GM18499 (cell line): ENCODE measurements around the gene FAM25A.
"Not testable (repeated sequence)": the region's sequence is repeated elsewhere in the genome, so short reads cannot be mapped to it uniquely, and the experiment has no call there.

Experiments used
- ATAC-seq: cut with Tn5 transposase; IDR thresholded peaks from one replicate; pipeline ENCODE4 v1.9.1; 2021; ENCODE audit warnings: moderate number of reproducible peaks; ENCODE audit not compliant: insufficient read depth, unreplicated experiment

Gene FAM25A

DNA sequence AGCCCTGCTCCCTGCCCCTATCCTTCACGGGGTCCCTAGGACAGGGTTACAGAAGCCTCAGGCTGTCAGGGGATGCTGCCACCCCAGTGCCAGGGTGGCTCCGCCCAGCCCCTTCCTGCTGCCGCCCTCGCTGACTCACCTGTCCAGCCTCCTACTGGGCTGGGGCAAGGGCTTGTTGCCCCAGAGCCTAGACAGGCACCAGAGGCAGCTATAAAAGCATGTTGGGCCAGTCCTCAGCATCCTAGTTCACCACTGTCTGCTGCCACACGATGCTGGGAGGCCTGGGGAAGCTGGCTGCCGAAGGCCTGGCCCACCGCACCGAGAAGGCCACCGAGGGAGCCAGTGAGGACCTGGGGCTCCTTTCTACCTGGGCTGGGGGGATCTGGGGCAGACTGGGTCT, at the start of gene FAM25A:
Gene FAM25A, plus strand, starts transcription at position 239 of the 400 bp plus-strand sequence. Its CDS starts 31 bp downstream, at position 270.
- not testable (repeated sequence) for ATAC-seq

DNA sequence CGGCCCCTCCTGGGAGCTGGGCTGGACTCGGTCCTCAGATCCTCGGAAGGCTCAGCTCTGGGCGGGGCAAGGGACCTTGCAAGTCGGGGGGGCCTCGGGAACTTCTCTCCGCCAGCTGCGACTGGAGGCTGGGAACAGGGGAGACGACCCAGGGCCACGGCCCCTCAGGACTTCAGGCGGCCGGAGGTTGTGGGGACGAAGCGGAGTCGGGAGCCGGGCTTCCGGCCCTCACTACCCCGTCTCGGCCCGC, 49.2 kb upstream of the FAM25A start:
- no peak for ATAC-seq

DNA sequence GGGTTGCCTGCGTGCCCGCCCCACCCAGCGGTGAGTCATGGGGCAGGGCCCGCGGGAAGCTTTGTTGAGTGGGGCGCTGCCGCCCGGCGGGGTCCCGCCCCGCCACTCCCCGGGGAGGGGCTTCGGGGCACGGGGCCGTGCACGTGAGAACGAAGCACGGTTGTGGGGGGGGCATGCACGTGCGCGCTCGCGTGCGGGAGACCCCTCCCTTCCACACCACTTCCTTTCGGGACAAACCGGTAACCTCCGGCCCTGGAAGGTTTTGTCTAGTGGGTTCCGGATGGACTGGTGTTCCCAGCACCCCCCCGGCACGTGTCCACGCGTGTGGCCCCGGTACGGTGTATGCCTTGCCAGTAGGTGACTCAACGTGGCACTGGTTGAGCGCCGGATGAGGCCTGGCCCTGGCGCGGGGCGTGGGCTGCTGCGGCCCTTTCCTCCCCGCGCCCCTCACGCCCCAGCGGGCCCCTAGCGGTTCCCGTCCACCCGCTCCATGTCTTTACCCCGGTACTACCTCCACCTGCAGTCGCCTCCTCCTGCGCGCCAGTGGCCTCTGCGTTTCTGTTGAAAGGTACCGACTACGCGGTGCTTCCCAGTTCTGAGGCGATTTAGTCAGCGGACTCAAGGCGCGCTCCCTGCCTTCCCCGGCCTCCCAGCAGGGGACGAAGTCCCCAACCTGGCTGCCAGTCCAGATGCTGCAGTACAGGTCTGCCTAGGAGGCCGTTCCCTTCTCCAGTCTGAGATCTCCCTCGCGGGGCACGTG, 48.7 kb upstream of the FAM25A start:
- ATAC-seq = no peak

DNA sequence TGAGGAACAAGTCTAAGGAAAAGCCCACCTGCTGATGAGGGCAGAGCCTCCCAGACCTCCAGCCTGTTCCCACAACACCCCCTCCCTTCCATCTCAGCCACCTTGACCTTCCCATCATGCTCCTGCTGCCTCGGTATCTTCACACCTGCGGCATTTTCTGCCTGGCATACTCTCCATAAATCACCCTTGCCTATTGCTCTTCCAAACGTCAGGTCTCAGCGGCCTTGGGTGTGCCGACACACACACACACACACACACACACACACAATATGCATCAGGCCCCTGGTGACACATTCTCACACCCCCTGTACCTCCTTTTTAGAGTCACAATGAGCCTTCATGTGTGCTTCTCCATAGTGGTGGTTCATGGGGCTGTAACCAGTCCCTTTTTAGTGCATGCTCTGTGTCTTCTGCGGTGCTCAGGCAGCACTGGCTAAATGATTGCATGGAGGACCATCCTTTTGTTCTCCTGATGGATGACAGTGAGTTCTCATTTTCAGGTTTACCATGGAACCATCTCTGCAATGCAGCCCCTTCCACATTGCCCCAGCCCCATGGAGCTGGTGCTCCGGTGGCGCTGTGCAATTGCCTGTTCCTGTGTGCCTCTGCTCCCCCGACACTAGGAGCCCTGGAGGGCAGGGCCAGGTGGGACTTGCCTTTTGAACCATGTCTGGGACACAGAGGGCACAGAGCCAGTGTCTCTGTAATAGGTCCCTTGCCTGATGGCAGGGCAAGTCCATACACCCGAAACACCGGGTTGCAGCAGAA, 47.3 kb upstream of the FAM25A start:
- ATAC-seq = no peak

DNA sequence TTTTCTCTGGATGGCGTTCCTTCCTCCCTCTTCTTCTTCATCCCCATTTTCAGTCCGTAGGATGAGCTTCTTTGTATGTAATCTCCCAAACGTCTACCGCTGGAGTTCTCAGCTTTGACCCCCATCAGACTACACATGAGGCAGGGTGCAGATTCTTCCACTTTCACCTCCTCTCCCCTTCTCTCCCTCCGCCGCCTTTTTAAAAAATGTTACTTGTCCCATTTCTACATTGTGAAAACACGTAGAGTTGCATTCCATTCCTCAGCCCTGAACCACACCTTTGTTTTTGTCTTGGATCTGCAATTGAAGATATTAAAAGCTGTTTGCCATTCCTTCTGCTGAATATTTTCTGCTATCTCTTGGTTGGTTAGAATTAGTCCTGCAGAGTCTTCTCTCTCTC, 45.6 kb upstream of the FAM25A start:
- no peak for ATAC-seq

DNA sequence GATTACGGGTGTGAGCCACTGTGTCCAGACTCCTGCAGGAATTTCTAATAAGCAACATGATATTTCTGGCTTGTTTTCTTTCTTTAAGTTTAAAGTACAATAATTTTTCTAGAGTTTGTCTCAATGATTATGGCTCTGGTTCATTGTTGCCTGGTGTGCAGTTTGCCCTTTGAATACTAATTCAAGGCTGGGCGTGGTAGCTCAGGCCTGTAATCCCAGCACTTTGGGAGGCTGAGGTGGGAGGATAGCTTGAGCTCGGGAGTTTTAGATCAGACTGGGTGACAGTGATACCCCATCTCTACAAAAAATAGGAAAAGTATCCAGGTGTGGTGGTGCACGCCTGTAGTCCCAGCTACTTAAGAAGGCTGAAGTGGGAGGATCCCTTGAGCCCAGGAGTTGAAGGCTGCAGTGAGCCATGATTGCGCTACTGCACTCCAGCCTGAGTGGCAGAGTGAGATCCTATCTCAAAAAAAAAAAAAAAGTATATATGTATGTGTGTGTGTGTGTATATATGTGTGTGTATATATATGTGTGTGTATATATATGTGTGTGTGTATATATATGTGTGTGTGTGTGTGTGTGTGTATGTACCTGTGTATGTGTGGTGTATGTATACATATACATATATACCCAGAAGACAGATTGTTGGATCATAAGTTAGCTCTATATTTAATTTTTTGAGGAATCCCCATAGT, 43.6 kb upstream of the FAM25A start:
- no peak for ATAC-seq

DNA sequence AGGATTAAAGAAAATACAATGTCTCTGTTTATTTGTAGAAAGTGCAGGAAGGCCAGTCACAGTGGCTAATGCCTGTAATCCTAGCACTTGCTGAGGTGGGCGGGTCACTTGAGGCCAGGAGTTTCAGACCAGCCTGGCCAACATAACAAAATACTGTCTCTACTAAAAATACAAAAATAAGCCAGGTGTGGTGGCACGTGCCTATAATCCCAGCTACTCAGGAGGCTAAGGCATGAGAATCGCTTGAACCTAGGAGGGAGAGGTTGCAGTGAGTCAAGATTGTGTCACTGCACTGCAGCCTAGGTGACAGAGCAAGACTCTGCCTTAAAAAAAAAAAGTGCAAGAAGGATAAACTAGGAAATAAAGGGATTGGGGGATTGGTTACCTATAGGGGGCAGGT, 41.6 kb upstream of the FAM25A start:
- not testable (repeated sequence) for ATAC-seq

DNA sequence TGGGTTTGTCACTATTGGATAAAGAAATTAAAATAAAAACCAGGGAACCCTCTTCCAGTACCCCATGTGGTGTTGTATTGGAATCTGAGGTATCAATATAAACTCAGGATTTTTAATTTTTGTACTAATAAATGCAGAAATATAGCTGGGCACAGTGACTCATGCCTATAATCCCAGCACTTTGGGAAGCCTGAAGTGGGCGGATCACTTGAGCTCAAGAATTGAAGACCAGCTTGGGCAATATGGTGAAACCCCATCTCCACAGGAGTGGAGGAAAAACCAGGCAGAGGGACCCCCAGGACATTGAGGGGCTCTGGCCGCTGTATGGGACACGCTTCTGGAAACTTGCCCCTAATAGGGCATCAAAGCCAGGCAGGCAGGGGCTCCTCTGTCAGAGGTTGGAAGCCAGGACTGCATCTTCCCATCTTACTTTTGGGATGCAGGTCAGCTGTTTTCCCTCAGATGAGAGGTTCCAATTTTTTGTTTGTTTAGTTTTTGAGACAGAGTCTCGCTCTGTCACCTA, 40.7 kb upstream of the FAM25A start:
- ATAC-seq = no peak

DNA sequence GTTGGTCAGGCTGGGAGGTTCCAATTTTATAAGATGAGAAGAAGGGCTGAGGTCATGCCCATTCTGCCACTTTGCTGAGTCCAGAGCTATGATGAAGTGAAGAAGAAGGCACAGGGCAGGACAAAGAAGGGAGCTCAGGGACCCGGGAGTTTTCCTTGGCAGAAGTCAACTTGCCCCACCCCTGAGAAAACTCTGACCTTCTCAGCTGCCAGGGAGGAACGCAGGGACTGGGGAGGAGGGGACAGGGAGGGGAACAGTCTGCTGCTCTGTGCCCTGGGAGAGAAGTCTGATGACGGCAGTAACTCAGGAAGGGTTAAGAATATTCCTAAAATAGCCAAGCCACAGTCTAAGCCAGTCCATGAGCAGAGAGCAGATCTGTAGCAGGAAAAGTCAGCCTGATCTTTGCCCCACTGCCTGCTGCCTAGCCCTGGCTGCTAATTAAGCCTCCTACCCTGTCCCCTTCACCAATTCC, 40.1 kb upstream of the FAM25A start:
- no peak for ATAC-seq

DNA sequence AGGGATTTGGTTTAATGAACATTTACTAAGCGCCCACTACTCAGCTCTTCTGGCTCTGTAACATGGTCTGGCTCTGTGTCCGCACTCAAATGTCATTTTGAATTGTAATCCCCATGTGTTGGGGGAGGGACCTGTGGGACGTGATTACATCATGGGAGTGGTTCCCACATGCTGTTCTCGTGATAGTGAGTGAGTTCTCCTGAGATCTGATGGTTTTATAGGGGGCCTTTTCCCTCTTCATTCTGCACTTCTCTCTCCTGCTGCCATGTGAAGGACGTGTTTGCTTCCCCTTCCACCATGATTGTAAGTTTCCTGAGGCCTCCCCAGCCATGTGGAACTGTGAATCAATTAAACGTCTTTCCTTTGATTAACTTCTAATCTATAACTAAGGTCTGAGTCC, 39.1 kb upstream of the FAM25A start:
- ATAC-seq = not testable (repeated sequence)

DNA sequence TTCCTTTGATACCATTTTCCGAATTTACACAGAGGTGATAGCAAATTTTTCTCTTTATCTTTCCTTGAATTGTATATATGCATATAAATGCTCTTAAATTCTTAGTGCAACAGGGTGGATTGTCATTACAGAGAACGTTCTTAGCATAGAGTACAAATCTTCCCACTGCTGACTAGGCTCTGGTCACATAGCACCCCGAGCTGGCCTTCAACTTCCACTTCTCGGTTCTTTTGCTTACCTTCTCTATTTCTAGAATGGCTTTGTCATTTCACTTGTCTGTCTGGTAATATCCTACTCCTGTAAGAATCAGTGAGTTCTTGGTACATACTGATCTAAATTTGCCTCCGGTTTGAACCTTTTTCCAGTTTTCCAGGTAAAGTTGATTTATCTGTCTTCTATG, 38.4 kb upstream of the FAM25A start:
- ATAC-seq = no peak

DNA sequence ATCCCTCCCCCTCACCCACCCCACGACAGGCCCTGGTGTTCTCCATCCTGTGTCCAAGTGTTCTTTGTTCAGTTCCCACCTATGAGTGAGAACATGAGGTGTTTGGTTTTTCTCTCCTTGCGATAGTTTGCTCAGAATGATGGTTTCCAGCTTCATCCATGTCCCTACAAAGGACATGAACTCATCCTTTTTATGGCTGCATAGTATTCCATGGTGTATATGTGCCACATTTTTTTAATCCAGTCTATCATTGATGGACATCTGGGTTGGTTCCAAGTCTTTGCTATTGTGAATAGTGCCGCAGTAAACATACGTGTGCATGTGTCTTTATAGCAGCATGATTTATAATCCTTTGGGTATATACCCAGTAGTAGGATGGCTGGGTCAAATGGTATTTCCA, 35.6 kb upstream of the FAM25A start:
- ATAC-seq = not testable (repeated sequence)

DNA sequence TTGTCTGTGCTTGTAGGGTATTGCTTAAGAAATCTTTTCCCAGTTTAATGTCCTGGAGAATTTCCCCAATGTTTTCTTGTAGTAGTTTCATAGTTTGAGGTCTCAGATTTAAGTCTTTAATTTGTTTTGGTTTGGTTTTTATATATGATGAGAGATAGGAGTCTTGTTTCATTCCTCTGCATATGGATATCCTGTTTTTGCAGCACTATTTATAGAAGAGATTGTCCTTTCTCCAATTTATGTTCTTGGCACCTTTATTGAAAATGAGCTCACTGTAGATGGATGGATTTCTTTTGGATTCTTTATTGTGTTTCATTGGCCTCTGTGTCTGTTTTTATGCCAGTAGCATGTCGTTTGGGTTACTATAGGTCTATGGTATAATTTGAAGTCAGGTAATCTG, 31.6 kb upstream of the FAM25A start:
- ATAC-seq = no peak

DNA sequence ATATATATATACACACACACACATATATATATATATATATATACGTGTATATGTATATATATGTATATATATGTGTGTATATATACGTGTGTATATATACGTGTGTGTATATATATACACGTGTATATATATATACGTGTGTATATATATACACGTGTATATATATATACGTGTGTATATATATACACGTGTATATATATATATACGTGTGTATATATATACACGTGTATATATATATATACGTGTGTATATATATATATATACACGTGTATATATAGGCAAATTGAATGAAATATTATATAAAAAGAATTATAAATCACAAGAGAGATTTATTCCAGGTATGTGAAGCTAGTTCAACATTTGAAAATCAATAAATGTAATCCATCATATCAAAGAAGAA, 28.7 kb upstream of the FAM25A start:
- ATAC-seq = not testable (repeated sequence)

DNA sequence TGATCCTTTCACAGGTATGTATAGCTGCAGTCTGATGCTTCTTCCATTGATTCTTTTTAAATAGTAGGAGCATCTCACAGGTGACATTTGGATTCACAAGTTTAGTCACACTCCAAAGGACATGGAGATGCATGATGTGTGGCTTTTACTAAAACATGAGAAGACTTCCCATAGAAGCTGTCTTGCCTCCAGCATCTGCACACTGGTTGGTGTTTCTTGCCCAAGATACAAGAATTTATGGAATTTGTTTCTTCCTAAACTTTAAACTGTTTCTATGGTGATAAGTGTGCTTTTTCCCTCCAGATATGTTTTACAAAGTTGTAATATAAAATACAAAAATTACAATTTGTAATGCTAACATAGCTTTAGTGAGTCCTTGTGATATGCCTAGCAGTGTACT, 27.6 kb upstream of the FAM25A start:
- no peak for ATAC-seq

DNA sequence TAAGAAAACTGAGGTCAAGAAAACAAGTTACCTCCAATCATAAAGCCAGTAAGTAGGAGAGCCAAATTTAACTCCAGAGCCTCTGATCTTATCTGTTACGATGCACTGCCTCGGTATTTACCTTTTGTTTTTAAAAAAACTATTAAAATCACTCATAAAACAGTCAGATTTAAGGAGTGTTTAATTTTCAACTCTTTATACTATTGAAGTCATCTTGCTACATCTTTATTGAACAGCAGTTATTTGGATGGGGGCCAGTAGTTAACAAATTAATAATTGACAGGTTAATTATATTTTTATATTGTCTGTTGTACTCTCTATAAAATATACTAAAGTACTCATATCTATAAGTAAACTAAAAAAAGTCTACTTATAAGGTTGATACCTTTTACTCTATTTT, 27.2 kb upstream of the FAM25A start:
- ATAC-seq = no peak

DNA sequence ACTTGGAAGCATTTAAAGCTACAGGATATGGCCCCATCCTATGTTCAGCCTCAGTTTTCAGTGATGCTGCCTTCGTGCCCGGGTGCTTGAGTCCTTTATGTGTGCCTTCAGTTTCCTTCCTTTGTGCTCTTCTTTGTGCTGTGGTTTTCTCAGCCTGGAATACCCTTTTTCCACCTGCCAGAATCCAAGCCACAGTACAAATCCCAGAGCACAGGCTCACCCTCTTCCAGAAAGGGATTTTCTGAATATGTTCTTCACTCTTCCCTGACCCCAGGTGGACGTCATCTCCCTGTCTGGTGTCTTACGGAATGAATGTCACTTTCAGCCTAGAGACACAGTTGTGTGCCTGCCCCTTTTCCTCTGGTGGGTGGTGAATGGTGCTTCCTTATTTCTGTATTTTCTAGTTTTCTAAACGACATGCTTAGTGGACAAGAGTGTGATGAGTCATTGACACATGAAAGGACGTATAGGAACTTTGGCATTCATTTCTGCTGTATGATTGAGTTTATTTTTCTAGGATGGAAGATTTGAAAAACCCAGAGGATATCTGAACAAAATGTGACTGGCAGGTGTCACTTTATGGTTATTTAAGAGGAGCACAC, 20.2 kb upstream of the FAM25A start:
- not testable (repeated sequence) for ATAC-seq

DNA sequence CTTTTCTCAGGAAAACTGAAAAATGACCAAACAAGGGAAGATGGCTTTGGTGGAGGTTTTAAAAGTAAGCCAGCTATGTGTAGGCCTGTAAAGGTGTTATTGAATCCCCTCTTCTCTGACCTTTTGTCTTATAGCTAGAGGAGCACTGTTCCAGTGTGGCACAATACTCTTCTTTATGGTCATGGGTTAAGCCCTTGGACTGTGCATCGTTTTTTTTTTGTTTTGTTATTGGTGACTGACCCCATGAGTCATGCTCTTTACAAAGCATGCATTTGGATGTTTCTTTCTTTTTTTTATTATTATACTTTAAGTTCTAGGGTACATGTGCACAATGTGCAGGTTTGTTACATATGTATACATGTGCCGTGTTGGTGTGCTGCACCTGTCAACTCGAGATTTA, 19.6 kb upstream of the FAM25A start:
- ATAC-seq = no peak

DNA sequence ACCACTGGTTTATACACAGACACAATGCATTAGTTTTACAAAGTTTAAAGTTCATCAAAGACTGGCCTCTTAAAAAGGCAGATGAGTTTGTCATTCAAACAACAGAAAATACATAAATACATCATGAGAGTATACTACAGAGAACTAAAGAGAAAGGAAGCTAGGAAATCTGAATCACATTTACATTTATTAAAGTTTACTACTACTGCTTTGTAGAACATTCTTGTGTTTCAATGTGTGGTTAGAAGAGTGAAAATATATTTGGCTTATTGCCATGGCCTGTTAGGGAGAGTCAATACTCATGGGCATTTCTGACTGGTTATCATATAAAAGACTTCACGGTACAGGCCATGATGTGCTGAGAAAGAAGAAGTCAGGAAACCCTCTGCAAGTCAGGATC, 13.0 kb upstream of the FAM25A start:
- not testable (repeated sequence) for ATAC-seq

DNA sequence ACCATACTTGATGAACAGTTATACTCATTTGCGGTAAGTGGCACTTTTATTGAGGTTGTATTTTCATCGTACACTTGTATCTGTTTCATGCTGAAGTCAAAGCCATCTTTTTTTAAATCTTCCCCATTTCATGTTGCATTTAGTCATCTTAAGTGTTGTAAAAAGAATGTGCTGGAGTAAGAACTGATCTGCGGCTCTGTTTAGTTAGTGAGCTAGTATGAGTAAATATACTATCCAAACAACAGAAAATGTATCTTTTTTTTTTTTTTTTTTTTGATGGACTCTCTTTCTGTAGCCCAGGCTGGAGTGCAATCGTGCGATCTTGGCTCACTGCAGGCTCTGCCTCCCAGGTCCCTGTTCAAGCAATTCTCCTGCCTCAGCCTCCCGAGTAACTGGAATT, 12.4 kb upstream of the FAM25A start:
- not testable (repeated sequence) for ATAC-seq

DNA sequence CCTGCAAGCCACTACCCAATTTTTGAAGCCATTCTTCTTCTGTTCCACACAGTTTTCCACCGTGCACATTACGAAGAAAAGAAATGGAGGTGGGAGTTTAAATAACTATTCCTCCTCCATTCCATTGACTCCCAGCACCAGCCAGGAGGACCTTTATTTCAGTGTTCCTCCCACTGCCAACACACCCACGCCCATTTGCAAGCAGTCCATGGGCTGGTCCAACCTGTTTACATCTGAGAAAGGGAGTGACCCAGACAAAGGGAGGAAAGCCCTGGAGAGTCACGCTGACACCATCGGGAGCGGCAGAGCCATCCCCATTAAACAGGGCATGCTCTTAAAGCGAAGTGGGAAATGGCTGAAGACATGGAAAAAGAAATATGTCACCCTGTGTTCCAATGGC, 11.8 kb upstream of the FAM25A start:
- ATAC-seq = not testable (repeated sequence)
